SHP77 (cell line): ENCODE data around the gene NFRKB.
A peak's percentile ranks its signal among the peaks of the same experiment; 100 is the strongest.

ENCODE experiments used
- DNase-seq, 2 experiments: peaks; one replicate each; lab custom pipeline; 2025; lab: John Stamatoyannopoulos, UW

The NFRKB gene

DNA sequence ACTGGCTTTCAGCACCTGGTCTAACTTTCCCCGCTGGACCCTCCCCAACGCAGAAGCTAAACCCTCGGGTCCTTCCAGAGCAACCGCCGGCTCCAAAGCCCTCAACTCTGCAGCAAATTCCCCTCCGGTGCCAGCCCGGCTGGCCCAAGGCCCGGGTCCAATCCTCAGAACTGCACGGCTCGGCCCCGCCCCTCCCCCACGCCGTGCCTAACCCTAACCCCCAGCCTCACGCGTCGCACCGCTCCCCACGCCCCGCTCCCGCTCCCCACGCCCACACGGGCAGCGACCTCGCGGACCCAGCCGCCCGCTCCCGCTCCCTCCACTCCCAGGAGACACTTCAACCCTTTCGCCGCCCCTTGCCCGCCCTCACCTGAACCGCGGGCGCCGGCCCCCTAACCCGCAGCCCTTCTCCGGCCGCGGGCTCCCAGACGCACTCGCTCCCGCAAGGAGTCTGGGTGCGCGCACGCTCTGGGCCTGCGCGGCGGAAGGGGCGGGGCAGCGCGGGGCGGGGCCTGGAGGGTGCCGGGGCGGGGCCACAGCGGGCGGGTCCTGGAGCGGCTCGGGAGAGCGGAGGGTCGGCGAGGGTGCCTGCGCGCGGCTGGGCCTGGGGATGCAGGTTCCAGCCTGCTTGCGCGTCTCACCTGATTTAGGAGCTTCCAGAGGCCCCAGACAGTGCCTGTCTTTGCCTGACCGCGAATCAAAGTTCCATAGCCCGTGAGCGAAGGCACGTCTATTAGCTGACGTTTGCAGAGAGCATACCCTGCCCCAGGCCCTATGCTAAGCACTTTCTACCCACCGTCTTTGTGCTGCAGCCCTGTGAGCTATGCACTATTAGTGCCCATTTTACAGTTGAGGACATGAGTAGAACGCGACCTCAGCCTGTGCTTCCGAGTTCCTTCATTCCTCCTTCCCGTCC is at the start of gene NFRKB:
TSS of gene NFRKB (minus strand) at position 453 of the 916 bp plus-strand sequence. CDS start 2,729 bp downstream, outside the sequence.
- peak; percentile 63 to 79 for DNase-seq

- no peak for DNase-seq
These were observed 49.3 kb upstream of the NFRKB start for GRCh38 chr11:129944696-129945095.

DNA sequence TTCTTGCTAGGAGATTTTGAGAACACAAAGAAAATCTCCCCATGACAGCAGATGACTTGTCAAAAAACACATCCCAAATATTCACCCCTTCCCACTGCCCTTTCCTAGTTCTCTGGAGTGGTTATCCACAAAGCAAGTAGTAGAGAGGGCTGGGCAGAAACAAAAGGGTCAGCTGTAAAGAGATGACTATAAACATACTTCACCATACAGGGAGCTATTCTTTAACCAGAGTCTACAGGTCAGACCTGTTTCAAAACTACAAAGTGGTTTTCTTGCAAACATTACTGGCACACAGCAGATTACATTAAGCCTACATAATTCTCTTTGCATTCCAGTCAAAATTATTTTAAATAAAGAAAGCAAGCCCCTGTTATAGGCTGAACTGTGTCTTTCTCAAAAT is 47.7 kb upstream of the NFRKB start:
- no peak for DNase-seq

GRCh38 chr11:129939510-129939909 is 44.1 kb upstream of the NFRKB start:
- no peak for DNase-seq

- no peak for DNase-seq
These were observed 43.4 kb upstream of the NFRKB start for GRCh38 chr11:129938764-129939163.

DNA sequence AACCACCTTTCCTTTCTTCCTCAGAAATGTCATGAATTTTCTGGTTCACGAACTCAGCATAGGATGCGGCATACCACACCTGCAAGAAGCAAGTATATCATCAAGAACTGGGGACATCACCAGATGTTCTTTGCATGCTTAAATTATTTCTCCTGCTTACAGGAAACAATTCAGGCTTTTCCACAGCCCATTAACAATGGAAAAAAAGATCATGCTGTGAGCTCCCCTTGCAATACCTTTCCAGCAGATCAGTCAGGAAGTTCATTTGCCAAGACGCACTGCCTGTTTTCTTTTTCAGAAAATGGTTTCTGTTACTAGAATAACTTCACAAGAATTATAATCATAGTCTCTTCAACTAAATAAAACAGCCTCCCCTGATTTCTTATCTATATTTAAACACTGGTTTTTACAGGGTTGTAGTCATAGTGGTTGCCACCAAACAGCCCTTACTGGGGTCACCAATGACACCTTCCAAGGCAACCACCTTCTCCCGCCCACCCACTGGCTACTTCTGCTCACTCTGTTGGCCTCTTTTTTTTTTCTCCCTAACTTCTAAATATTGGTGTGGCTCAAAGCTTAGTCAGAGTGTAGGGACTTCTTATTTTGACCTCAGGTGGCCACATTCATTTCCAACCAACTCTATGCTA is 42.3 kb upstream of the NFRKB start:
- no peak for DNase-seq

- no peak for DNase-seq
These were observed 40.3 kb upstream of the NFRKB start for GRCh38 chr11:129935723-129936122.

DNA sequence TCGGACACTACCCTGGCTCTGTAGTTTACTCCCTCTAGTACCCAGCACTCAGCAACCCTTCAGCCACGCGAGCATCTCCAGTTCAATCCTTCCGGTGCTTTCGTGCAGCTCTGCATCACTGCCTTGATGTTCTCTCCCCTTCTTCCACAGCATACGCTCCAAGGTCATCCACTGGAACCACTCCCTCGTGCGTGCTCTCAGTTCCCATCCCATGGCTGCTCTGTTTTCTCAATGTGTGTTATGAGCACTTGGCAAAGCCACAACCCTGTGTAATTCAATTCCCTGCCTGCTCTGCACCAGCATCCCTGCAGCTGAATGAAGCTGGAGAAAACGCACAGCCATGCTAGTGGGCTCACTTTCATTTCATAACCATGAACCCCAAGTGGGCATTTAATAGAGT is 38.5 kb upstream of the NFRKB start:
- no peak for DNase-seq

DNA sequence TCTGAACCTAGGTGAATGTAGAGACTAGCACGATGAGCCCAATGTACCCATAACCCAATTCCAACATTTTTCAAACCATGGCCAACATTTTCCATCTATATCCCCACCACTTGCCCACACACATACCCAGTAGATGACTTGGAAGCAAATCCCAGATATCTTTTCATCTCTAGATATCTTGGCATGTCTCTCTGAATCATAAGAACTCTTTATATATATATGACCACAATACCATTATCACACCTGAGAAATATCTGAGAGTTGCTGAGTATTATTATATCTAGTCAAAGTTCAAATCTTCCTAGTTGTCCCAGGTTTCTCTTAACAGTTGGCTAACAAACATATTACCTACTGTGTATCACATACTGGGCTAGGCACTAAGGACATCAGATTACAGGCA is 37.9 kb upstream of the NFRKB start:
- DNase-seq: no peak

DNA sequence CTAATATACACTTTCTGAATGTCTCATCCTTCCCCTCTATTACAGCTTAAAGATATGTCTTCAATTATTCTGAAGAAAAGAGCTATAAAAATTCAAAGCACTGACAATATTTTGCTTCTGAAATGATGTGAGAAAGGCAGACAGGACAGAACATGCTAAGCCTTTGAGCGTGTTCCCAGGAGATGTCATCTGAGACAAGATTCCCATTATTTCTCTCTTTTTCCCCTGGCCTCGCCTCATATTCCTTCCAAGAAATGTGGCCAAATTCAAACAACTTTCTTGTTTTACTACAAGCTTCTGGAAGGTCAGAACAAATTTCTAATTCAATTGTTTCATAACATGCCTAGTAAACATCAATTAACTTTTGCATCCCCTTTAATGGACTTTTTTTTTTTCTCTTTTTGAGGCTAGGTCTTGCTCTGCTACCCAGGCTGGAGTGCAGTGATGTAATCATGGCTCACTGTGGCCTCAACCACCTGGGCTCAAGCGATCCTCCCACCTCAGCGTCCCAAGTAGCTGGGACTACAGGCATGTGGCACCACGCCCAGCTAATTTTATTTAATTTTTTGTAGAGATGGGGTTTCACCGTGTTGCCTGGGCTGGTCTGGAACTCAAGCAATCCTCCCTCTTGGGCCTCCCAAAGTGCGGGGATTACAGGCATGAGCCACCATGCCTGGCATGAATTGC is 37.1 kb upstream of the NFRKB start:
- DNase-seq: no peak

GRCh38 chr11:129930743-129931142 is 35.4 kb upstream of the NFRKB start:
- no peak for DNase-seq

- no peak for DNase-seq
These were observed 34.9 kb upstream of the NFRKB start for GRCh38 chr11:129930296-129930695.

GRCh38 chr11:129929721-129930120 is 34.3 kb upstream of the NFRKB start:
- DNase-seq: no peak

DNA sequence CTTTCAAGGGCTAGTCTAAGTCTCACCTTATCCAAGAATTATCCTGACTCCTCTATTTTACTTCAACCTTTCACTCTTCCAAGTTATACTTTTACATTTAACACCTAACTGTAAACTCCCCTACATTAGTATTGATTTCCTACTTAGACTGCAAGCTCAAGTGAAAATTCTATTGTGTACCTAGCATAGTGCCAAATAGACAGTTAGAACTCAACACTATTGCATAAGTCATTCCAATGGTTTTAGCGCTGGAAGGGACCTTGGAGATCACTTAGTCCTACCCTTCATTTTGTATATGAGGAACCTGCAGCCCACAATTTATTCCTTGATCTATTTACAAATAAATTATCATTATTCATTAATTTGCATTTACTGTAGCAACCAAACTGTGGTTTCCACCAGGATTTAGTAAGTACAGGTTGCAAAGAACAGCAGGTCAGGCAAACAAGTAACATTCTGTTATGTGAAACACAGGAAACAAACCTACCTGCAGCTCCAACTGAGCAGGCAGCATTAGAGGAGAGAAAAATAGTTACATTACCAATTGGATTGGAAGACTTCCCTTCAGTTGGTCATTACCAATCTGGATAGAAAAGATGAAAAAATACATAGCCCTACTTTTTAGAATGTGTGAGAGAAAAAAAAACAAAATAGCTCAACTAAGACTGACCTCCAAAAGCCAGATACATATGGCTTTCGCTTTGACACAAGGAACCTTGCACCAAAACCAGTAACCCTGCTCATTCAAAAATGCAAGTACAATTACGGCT is 33.7 kb upstream of the NFRKB start:
- no peak for DNase-seq

- DNase-seq: no peak
These were observed 27.3 kb upstream of the NFRKB start for GRCh38 chr11:129922674-129923073.

- DNase-seq: no peak
These were observed 23.0 kb upstream of the NFRKB start for GRCh38 chr11:129918361-129918760.

DNA sequence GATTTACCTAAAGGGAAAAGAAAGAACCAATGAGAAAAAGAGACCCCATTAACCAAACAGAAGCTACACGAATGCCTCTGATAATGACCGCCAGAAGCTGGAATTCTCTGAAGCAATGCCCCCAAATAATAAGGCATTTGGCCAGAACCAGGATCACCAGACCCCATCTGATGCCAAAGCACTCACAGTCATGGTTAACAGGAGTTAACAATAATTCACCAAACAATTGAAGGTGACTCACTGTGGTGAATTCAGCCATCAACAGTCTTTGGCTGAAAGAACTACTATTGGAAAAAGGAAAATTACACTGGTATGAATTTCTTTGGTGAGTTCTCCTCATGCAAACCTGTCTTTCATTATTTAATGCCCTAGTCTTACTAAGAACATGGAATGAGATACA is 21.9 kb upstream of the NFRKB start:
- DNase-seq: no peak

- no peak for DNase-seq
These were observed 15.9 kb upstream of the NFRKB start for GRCh38 chr11:129911298-129911697.

DNA sequence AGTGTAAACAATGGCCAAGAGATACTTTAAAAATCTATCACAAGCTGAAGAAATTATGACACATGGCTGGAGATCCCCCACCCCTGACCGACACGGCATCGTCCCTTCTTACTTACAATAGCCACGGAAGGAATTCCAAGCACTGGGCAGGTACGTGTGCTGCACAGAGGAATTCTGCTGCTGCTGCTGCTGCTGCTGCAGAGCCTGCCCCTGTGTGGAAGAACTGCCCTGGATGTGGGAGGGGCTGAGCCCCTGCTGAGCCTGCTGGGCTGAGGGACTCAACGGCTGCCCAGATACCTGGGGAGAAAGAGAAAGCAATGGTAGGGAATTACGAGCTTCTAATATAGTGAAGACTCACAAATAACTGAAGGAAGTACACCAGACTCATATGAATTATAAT is 15.0 kb upstream of the NFRKB start:
- DNase-seq: no peak

DNA sequence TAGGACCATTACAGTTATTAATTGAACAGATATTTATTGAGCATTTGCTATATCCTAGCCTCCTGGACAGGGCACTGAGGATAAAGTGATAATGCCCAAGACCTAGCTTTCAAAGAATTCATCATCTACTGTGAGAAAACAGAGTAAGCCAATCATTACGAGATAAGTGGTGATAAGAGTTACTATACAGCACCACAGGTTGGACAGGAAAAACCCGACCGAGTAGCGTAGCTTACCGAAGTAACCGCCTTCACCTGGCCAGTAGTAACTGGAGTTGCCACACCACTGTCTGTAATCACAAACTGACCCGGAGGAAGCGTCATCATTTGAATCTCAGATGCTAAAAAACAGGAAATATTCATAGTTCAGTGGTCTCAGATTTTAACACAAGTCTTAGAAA is 10.0 kb upstream of the NFRKB start:
- no peak for DNase-seq

- DNase-seq: peak in 1 of 2 experiments; percentile 7
These were observed 684 bp upstream of the NFRKB start for GRCh38 chr11:129896062-129896461.
